Right cardiac atrium (tissue), 5 donors: Measurements from ENCODE around the gene ZFAND2B. TPM values are rescaled to one million over a fixed set of nuclear protein-coding genes. Genes with fewer than 3 reads are reported as not detected.
A peak's percentile ranks its signal among the peaks of the same experiment; 100 is the strongest.
"Not testable (repeated sequence)": the region's sequence is repeated elsewhere in the genome, so short reads cannot be mapped to it uniquely, and the experiment has no call there.

Source experiments
- ATAC-seq, 2 donors: fragments of 200-7000 bp; cut with Tn5 transposase; one replicate each; pipeline versions ENCODE4 v1.8.0 to v1.9.1; 2020; ENCODE audit warnings: moderate library complexity in 2 of 2, mild to moderate bottlenecking in 1 of 2
- DNase-seq, 3 donors: peaks; one replicate each; pipeline ENCODE4 v3.0.0-alpha.2; 2020
- H3K27ac ChIP-seq: one replicate; pipeline ENCODE4 v1.5.1; 2013; ENCODE audit warnings: mild to moderate bottlenecking, low read length, control low read depth, moderate library complexity
- H3K27me3 ChIP-seq: one replicate; pipeline ENCODE4 v1.6.1; 2013; ENCODE audit not compliant: control insufficient read depth, insufficient read depth
- H3K4me1 ChIP-seq: one replicate; pipeline ENCODE4 v1.6.1; 2013; ENCODE audit warnings: low read length; ENCODE audit not compliant: control insufficient read depth, insufficient read depth
- H3K4me3 ChIP-seq: one replicate; pipeline ENCODE4 v1.5.1; 2013; ENCODE audit warnings: low read length, control low read depth
- H3K9me3 ChIP-seq: one replicate; pipeline ENCODE4 v1.6.1; 2013; ENCODE audit warnings: low read length; ENCODE audit not compliant: control insufficient read depth
- WGBS: extraction: QIAGEN DNeasy Blood & Tissue Kit; methylation state at CpG from one replicate; pipeline ENCODE4 v1.1.7; 2013; 5-methylcytosine and 5-hydroxymethylcytosine counted together
- intact Hi-C, 4 donors: fragments of 100-400 bp; cut with DNase I; formaldehyde crosslinking; loops; one replicate each; pipeline versions ENCODE4 v1.11.0 to v1.14.0; 2022 to 2023
- polyA plus RNA-seq: library from polyadenylated mRNA; stranded (reverse); fragments of 200-250 nt; gene quantifications from one replicate; pipeline ENCODE4 v1.2.3, GENCODE V29; 2013
- total RNA-seq, 4 donors: library from RNA; stranded (reverse); fragmentation: NEBNext Ultra II Directional; extraction: Animal tissue kit (Norgen Biotek cat#: 25700); gene quantifications; one replicate each; pipeline ENCODE4 v1.2.1, GENCODE V29; 2021
- donor health status: healthy with polysubstance abuse.
- donor health status: DM: no; HTN: yes; CAD: no.
- donor health status: DM: no; HTN: no; CAD: no.
- donor health status: DM: no; HTN: yes; CAD: no; lungs with severe emphysema.
- donor health status: DM: yes; HTN: yes; CAD: no.

The ZFAND2B gene
- total and polyA plus RNA-seq, 5 donors = 21.8 to 28.9 (median 23.6) TPM

DNA sequence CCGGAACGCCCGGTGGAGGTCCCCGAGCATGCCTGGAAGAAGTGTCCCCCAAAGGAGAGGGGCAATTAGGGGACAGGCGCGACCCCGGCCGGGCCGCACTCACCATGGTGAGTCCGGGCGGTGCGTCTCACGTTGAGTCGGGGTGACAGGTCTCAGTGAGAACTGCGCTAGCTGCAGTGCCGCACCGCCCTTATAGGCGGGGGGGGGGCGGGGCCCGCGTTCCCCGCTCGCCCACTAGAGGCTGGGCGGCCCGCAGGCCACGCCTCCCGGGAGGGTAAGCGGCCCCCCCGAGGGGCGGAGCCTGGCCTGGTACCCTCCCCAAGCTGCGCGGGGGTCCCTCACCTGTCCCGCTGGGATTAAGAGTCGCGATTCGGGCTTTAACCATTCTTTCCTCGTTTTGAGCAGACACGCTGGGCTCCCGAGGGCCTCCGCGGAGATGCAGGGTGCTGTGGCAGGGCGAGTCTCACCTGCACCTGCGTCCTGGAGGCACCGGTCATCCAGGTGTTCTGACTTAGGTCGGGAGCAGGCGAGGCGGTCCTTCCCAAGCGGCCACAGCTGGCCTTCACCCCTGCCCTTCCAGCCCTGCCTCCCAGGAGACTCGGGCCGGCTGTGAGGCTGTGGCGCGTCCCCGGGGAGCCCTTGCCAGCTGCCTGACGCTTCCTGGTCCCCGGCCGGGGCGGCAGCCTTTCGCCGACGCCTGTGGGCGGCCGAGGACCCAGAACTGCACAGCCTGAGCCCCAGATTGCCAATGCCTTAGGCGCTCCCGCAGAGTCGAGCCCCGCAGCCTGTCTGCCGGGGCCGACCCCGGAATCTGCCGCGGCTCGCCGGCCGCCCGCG, 47.4 kb downstream of the ZFAND2B start, which contains the start of gene TUBA4A:
TUBA4A (minus strand) TSS at position 166 of the 837 bp plus-strand sequence; CDS start at position 106, 60 bp downstream.
- Histone ChIP-seq H3K4me3 (peak within 1 kb of the TSS; percentile 56), H3K9me3 (no peaks in the 10 kb centered on the region), H3K27ac (peak within 1 kb of the TSS; percentile 50), H3K27me3 (no peaks in the 10 kb centered on the region), H3K4me1 (peaks cover 12% of the 10 kb centered on the region)
- intact Hi-C loops = no loop called here
- under 1% methylated on average over 76 of the region's 76 CpGs for WGBS
- ATAC-seq = peak; percentile 93 to 94
- DNase-seq = peak; percentile 89 to 96 (median 95)

GRCh38 chr2:219254590-219255201, 48.1 kb downstream of the ZFAND2B start:
- intact Hi-C loops = no loop called here
- H3K4me1 ChIP-seq = peaks cover 5% of the 10 kb centered on the region
- no peaks in the 10 kb centered on the region for H3K9me3 ChIP-seq
- 16% methylated on average over 12 of the region's 12 CpGs for WGBS
- DNase-seq (no peak), ATAC-seq (peak in 1 of 2 donors; percentile 22)
- H3K27ac ChIP-seq = no peak overlapping the region
- H3K27me3 ChIP-seq = no peaks in the 10 kb centered on the region
- peak overlapping the region; percentile 56 for H3K4me3 ChIP-seq

DNA sequence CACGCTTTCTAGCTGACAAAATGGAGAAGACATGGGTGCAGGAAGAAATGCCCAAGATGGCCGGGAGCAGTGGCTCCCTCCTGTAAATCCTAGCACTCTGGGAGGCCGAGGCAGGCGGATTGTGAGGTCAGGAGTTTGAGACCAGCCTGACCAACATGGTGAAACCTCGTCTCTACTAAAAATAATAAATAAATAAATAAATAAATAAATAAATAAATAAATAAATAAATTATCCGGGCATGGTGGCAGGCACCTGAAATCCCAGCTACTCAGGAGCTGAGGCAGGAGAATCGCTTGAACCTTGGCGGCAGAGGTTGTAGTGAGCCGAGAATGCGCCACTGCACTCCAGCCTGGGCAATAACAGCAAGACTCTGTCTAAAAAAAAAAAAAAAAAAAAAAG, 52.4 kb downstream of the ZFAND2B start:
- not testable (repeated sequence) for H3K4me1 ChIP-seq
- WGBS = 87% methylated on average over 10 of the region's 10 CpGs

More for the DNA sequence above, 52.4 kb downstream of the ZFAND2B start:
- intact Hi-C loops, ATAC-seq, DNase-seq, H3K9me3 ChIP-seq, H3K4me3 ChIP-seq, H3K27ac ChIP-seq, H3K27me3 ChIP-seq: not testable (repeated sequence)

Other genes starting within 250 kb of the ZFAND2B start
- gene CDK5R2, start 247.1 kb upstream of the ZFAND2B start, total RNA-seq = not detected
- gene CDK5R2, start 247.1 kb upstream of the ZFAND2B start, polyA plus RNA-seq = 0.09 TPM
- gene FEV, start 221.6 kb upstream of the ZFAND2B start, total RNA-seq = not detected
- not detected for gene FEV, start 221.6 kb upstream of the ZFAND2B start, polyA plus RNA-seq
- not detected for gene CRYBA2, start 213.4 kb upstream of the ZFAND2B start, total RNA-seq
- not detected for gene CRYBA2, start 213.4 kb upstream of the ZFAND2B start, polyA plus RNA-seq
- gene CFAP65, start 165.3 kb upstream of the ZFAND2B start, total RNA-seq = not detected
- not detected for gene CFAP65, start 165.3 kb upstream of the ZFAND2B start, polyA plus RNA-seq
- not detected for gene IHH, start 145.9 kb upstream of the ZFAND2B start, total RNA-seq
- gene IHH, start 145.9 kb upstream of the ZFAND2B start, polyA plus RNA-seq = 0.05 TPM
- 1 to 10 TPM; 5.4 to 9.4 (median 9.2) TPM for gene NHEJ1, start 46.0 kb upstream of the ZFAND2B start, total RNA-seq
- gene NHEJ1, start 46.0 kb upstream of the ZFAND2B start, polyA plus RNA-seq = 5.6 TPM
- under 1 TPM; 0.56 to 0.95 (median 0.57) TPM for gene SLC23A3, start 36.8 kb upstream of the ZFAND2B start, total RNA-seq
- gene SLC23A3, start 36.8 kb upstream of the ZFAND2B start, polyA plus RNA-seq = 0.59 TPM
- gene CNPPD1, start 29.9 kb upstream of the ZFAND2B start, total RNA-seq = 10 to 100 TPM; 40.0 to 53.1 (median 48.5) TPM
- 41.8 TPM for gene CNPPD1, start 29.9 kb upstream of the ZFAND2B start, polyA plus RNA-seq
- gene RETREG2, start 28.5 kb upstream of the ZFAND2B start, total RNA-seq = 10 to 100 TPM; 35.2 to 47.3 (median 40.2) TPM
- gene RETREG2, start 28.5 kb upstream of the ZFAND2B start, polyA plus RNA-seq = 22.0 TPM
- 10 to 100 TPM; 19.4 to 30.5 (median 23.5) TPM for gene ABCB6, start 12.2 kb downstream of the ZFAND2B start, total RNA-seq
- gene ABCB6, start 12.2 kb downstream of the ZFAND2B start, polyA plus RNA-seq = 23.4 TPM
- 10 to 100 TPM; 69.2 to 78.5 (median 77.3) TPM for gene ATG9A, start 22.9 kb downstream of the ZFAND2B start, total RNA-seq
- gene ATG9A, start 22.9 kb downstream of the ZFAND2B start, polyA plus RNA-seq = 43.1 TPM
- gene ANKZF1, start 23.0 kb downstream of the ZFAND2B start, total RNA-seq = 10 to 100 TPM; 14.9 to 32.0 (median 27.2) TPM
- gene ANKZF1, start 23.0 kb downstream of the ZFAND2B start, polyA plus RNA-seq = 20.1 TPM
- 1 to 10 TPM; 2.7 to 3.8 (median 3.3) TPM for gene GLB1L, start 38.7 kb downstream of the ZFAND2B start, total RNA-seq
- gene GLB1L, start 38.7 kb downstream of the ZFAND2B start, polyA plus RNA-seq = 3.1 TPM
- 10 to 100 TPM; 17.5 to 19.7 (median 19.3) TPM for gene STK16, start 38.7 kb downstream of the ZFAND2B start, total RNA-seq
- gene STK16, start 38.7 kb downstream of the ZFAND2B start, polyA plus RNA-seq = 22.2 TPM
- not detected for gene TUBA4B, start 46.5 kb downstream of the ZFAND2B start, total RNA-seq
- not detected for gene TUBA4B, start 46.5 kb downstream of the ZFAND2B start, polyA plus RNA-seq
- 10 to 100 TPM; 27.6 to 88.6 (median 64.3) TPM for gene TUBA4A, start 47.1 kb downstream of the ZFAND2B start, total RNA-seq
- gene TUBA4A, start 47.1 kb downstream of the ZFAND2B start, polyA plus RNA-seq = 131 TPM
- gene DNAJB2, start 72.6 kb downstream of the ZFAND2B start, total RNA-seq = 10 to 100 TPM; 43.9 to 78.7 (median 65.8) TPM
- 57.5 TPM for gene DNAJB2, start 72.6 kb downstream of the ZFAND2B start, polyA plus RNA-seq
- gene PTPRN, start 102.6 kb downstream of the ZFAND2B start, total RNA-seq = under 1 TPM in 1 of 4 donors, not detected in 3; 0.25 TPM
- 0.41 TPM for gene PTPRN, start 102.6 kb downstream of the ZFAND2B start, polyA plus RNA-seq
- gene RESP18, start 126.0 kb downstream of the ZFAND2B start, total RNA-seq = not detected
- gene RESP18, start 126.0 kb downstream of the ZFAND2B start, polyA plus RNA-seq = not detected
- gene DNPEP, start 181.1 kb downstream of the ZFAND2B start, total RNA-seq = 10 to 100 TPM; 42.2 to 58.8 (median 56.2) TPM
- 50.0 TPM for gene DNPEP, start 181.1 kb downstream of the ZFAND2B start, polyA plus RNA-seq
- over 10,000 TPM in 1 of 4 donors, 1,000 to 10,000 TPM in 3; 6,970 to 10,932 (median 7,338) TPM for gene DES, start 211.6 kb downstream of the ZFAND2B start, total RNA-seq
- 9,146 TPM for gene DES, start 211.6 kb downstream of the ZFAND2B start, polyA plus RNA-seq
- gene SPEG, start 228.1 kb downstream of the ZFAND2B start, total RNA-seq = 100 to 1,000 TPM; 122 to 176 (median 159) TPM
- 85.5 TPM for gene SPEG, start 228.1 kb downstream of the ZFAND2B start, polyA plus RNA-seq